RWPE2 (cell line): ENCODE results near the gene RTP2.

ENCODE experiments used
- ATAC-seq: fragments of 200-7000 bp; cut with Tn5 transposase; 3 replicates; pipeline ENCODE4 v1.9.1; 2021; ENCODE audit warnings: low read depth
- DNase-seq: peaks from one replicate; pipeline ENCODE4 v3.0.0-alpha.2; 2020; ENCODE audit warnings: low spot score
- H3K27ac ChIP-seq: fragments of 450-650 bp; 2 replicates; pipeline ENCODE4 v1.5.1; 2017; ENCODE audit warnings: mild to moderate bottlenecking; ENCODE audit not compliant: poor library complexity, severe bottlenecking
- H3K27me3 ChIP-seq: fragments of 250-450 bp; sonication (Bioruptor Pico); 2 replicates; pipeline ENCODE4 v1.5.1; 2021; ENCODE audit warnings: mild to moderate bottlenecking, moderate library complexity; ENCODE audit not compliant: insufficient read depth, poor library complexity, severe bottlenecking
- H3K36me3 ChIP-seq: fragments of 250-450 bp; sonication (Bioruptor Pico); 2 replicates; pipeline ENCODE4 v1.5.1; 2020; ENCODE audit warnings: low read depth, mild to moderate bottlenecking, moderate library complexity
- H3K4me1 ChIP-seq: fragments of 250-450 bp; sonication (Bioruptor Pico); 2 replicates; pipeline ENCODE4 v1.5.1; 2021; ENCODE audit warnings: mild to moderate bottlenecking, moderate library complexity; ENCODE audit not compliant: insufficient read depth, poor library complexity, severe bottlenecking
- H3K4me3 ChIP-seq: fragments of 250-450 bp; sonication (Bioruptor Pico); 2 replicates; pipeline ENCODE4 v1.5.1; 2021; ENCODE audit warnings: mild to moderate bottlenecking, moderate library complexity; ENCODE audit not compliant: severe bottlenecking
- H3K9me3 ChIP-seq: fragments of 250-450 bp; sonication (Bioruptor Pico); 2 replicates; pipeline ENCODE4 v1.5.1; 2021; ENCODE audit warnings: mild to moderate bottlenecking, moderate library complexity; ENCODE audit not compliant: severe bottlenecking
- TF ChIP-seq, protein P1 (sequence below): fragments of 450-650 bp; IDR thresholded peaks from one replicate; pipeline ENCODE4 v1.5.1; 2017; ENCODE audit warnings: mild to moderate bottlenecking, moderate library complexity; ENCODE audit not compliant: poor library complexity, severe bottlenecking

The RTP2 gene

DNA sequence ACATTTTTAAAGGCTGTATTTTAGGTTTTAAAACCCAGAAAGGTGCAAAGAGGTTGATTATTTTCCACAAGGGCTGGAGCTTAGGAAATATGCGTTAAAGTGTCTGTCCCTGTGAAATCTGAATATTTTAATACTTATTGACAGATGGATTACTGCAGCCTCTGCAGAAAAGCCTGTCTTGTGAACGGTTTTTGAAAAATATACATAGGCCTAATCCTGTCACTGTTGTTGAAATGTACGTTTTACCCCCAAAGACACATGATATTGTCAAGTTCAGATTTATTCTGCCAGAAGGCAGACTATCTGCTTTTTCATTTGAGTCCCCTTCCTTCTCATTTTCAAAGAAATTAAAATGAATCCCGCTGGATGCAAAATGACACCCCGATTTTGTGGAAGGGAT is 45.1 kb upstream of the RTP2 start:
- TF ChIP-seq, protein P1, sequence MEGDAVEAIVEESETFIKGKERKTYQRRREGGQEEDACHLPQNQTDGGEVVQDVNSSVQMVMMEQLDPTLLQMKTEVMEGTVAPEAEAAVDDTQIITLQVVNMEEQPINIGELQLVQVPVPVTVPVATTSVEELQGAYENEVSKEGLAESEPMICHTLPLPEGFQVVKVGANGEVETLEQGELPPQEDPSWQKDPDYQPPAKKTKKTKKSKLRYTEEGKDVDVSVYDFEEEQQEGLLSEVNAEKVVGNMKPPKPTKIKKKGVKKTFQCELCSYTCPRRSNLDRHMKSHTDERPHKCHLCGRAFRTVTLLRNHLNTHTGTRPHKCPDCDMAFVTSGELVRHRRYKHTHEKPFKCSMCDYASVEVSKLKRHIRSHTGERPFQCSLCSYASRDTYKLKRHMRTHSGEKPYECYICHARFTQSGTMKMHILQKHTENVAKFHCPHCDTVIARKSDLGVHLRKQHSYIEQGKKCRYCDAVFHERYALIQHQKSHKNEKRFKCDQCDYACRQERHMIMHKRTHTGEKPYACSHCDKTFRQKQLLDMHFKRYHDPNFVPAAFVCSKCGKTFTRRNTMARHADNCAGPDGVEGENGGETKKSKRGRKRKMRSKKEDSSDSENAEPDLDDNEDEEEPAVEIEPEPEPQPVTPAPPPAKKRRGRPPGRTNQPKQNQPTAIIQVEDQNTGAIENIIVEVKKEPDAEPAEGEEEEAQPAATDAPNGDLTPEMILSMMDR = no peak
- H3K27ac ChIP-seq = no peak overlapping the region
- H3K4me3 ChIP-seq = no peak overlapping the region

DNA sequence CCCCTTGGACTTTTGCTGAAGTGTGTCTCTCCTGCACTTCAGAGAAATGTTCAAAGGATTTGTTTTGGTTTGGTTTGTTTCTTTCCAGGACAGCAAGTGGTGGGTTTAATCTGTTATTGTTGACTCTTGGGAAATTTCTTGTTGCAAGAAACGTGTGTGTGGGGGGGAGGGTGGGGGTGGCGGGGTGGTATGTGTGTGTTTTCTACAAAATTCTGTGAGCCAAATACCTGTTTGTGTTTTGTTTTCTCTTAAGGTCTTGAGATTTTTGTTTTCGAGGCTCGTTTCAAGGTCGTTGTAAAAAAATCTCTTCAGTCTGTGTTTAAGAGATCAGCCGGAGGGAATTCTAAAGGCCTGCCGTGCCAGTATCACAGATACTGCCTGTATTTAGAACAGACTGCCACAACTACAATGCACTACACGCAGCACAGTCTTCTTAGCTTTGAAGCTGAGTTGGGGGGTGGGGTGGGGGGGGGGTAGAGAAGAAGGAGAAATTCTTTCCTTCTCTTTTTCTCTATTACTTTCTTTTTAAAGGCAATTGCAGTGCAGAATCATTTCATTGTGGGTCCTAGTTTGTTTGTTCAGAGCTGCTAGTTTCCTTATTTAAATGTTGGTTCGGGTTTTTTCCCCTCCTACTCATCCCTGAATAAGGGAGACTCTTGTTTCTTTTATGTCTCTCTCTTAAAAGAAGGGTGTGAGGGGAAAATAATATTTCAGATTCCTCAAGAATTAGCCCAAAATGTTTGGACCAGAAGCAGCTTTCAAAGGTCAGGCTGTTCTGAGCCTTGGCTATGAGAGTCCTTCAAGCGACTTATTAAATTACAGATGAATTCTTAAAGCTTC is 44.3 kb upstream of the RTP2 start:
- Histone ChIP-seq H3K4me3 (peak overlapping the region; percentile 48), H3K27ac (peak overlapping the region; percentile 74), H3K9me3 (no peaks in the 10 kb centered on the region), H3K27me3 (no peaks in the 10 kb centered on the region), H3K4me1 (peaks cover 15% of the 10 kb centered on the region), H3K36me3 (no peaks in the 10 kb centered on the region)
- DNase-seq (no peak), ATAC-seq (no peak)
- TF ChIP-seq, protein P1 = no peak

More for the DNA sequence above, 45.1 kb upstream of the RTP2 start:
- Histone ChIP-seq H3K27me3 (no peaks in the 10 kb centered on the region), H3K9me3 (no peaks in the 10 kb centered on the region), H3K4me1 (peaks cover 8% of the 10 kb centered on the region), H3K36me3 (no peaks in the 10 kb centered on the region)
- DNase-seq (no peak), ATAC-seq (no peak)

DNA sequence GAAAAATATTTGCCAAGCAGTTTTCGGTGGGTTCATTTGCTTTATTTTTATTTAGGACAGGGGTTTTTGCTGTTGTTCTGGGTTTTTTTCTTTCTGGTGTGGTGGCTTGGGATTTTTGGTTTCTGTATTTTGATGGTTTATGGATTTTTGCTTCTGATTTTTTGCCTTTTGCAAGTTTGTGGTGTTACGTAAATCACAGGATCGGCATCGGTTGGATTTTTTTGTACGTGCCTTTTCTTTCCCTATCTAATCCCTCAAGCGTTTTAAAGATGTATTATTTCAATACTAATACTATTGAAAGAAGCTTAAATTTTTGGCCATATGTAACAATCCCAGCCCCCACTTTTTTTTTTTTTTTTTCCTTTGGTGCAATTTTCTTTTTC is 43.7 kb upstream of the RTP2 start:
- DNase-seq = no peak
- TF ChIP-seq, protein P1 = no peak
- ATAC-seq = no peak
- peak overlapping the region; percentile 48 for H3K4me3 ChIP-seq
- H3K27ac ChIP-seq = peak overlapping the region; percentile 74
- no peaks in the 10 kb centered on the region for H3K27me3 ChIP-seq
- H3K36me3 ChIP-seq = no peaks in the 10 kb centered on the region
- no peaks in the 10 kb centered on the region for H3K9me3 ChIP-seq
- peaks cover 15% of the 10 kb centered on the region for H3K4me1 ChIP-seq

DNA sequence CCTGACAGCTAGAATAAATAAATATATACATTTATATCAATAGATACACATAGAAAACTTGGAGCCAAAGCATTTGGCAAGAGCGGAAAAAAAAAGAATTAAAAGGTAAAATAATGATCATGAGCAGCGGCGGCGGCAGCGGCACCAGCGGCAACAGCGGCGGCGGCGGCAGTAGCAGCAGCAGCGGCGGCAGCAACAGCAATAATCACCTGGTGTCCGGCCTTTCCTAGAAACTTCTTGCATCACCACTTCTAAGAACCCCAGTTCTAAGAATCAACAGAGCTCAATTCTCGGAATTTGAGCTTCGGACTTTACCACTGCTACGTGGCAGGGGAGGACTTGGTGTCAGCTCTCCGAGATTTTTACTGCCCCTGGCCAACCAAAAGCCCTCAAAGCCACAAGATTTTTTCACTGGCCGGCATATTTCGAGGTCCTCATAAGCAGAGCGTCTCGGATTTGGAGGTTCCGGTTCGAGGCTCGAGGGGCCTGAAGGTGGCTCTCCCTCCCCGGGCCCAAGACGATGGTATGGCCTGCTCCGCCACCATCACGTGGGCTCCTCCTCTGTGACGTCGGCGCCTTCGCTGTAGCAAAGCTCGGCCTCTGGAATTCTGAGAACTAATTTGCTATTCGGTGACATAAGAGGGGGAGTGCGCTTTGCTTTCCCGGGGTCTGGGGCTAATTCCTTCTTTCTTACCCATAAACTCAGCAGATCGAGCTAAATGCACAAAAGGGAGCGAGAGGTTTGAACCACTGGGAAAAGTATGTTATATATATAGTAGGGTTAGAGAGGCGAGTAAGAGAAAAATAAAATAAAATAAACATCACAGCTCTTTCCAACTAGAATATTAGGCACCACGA is 43.1 kb upstream of the RTP2 start, which contains the start of gene BCL6:
Gene BCL6 (minus strand): TSS at position 268 of the 858 bp plus-strand sequence. CDS start 11,775 bp downstream, outside the sequence.
- ATAC-seq = peak; percentile 50
- H3K27me3 ChIP-seq = no peaks in the 10 kb centered on the region
- peaks cover 18% of the 10 kb centered on the region for H3K4me1 ChIP-seq
- no peaks in the 10 kb centered on the region for H3K36me3 ChIP-seq
- H3K27ac ChIP-seq = peak within 1 kb of the TSS; percentile 74
- peak; percentile 85 for DNase-seq
- H3K9me3 ChIP-seq = no peaks in the 10 kb centered on the region
- TF ChIP-seq, protein P1 = no peak
- peak within 1 kb of the TSS; percentile 48 for H3K4me3 ChIP-seq
